HG03354 (cell line): ENCODE results near the gene PKP4.

Experiments used
- ATAC-seq: cut with Tn5 transposase; IDR thresholded peaks from one replicate; pipeline ENCODE4 v1.9.1; 2021; ENCODE audit warnings: mild to moderate bottlenecking; ENCODE audit not compliant: unreplicated experiment, poor library complexity, severe bottlenecking

PKP4 gene

GRCh38 chr2:158530829-158531228 is 74.1 kb downstream of the PKP4 start:
- ATAC-seq = no peak

- ATAC-seq = no peak
These were observed 76.3 kb downstream of the PKP4 start for GRCh38 chr2:158533009-158533408.

GRCh38 chr2:158539176-158540005 is 82.6 kb downstream of the PKP4 start:
- no peak for ATAC-seq

- ATAC-seq = no peak
These were observed 85.8 kb downstream of the PKP4 start for GRCh38 chr2:158542577-158542976.

GRCh38 chr2:158543957-158544356 is 87.2 kb downstream of the PKP4 start:
- ATAC-seq = no peak

GRCh38 chr2:158544998-158545397 is 88.2 kb downstream of the PKP4 start:
- no peak for ATAC-seq

GRCh38 chr2:158546412-158547144 is 89.8 kb downstream of the PKP4 start:
- ATAC-seq = peak; percentile 73

GRCh38 chr2:158553257-158553656 is 96.5 kb downstream of the PKP4 start:
- ATAC-seq = no peak

- ATAC-seq = no peak
These were observed 98.2 kb downstream of the PKP4 start for GRCh38 chr2:158554996-158555395.

GRCh38 chr2:158556124-158556523 is 99.4 kb downstream of the PKP4 start:
- ATAC-seq = no peak

GRCh38 chr2:158557752-158558151 is 101.0 kb downstream of the PKP4 start:
- no peak for ATAC-seq

- ATAC-seq = no peak
These were observed 102.5 kb downstream of the PKP4 start for GRCh38 chr2:158559252-158559651.

- ATAC-seq = no peak
These were observed 103.5 kb downstream of the PKP4 start for GRCh38 chr2:158560259-158560658.

GRCh38 chr2:158561054-158561453 is 104.3 kb downstream of the PKP4 start:
- no peak for ATAC-seq

- no peak for ATAC-seq
These were observed 110.5 kb downstream of the PKP4 start for GRCh38 chr2:158567208-158567607.

- ATAC-seq = no peak
These were observed 112.5 kb downstream of the PKP4 start for GRCh38 chr2:158569284-158569683.

- ATAC-seq = no peak
These were observed 114.1 kb downstream of the PKP4 start for GRCh38 chr2:158570869-158571268.

GRCh38 chr2:158573739-158574138 is 117.0 kb downstream of the PKP4 start:
- no peak for ATAC-seq

GRCh38 chr2:158575051-158575635 is 118.4 kb downstream of the PKP4 start:
- ATAC-seq = no peak

GRCh38 chr2:158577141-158577540 is 120.4 kb downstream of the PKP4 start:
- no peak for ATAC-seq
